Right lobe of liver (tissue), 6 donors: ENCODE data around the gene MYLK. TPM values are rescaled to one million over a fixed set of nuclear protein-coding genes. Genes with fewer than 3 reads are reported as not detected.

Source experiments
- ATAC-seq, 4 donors: fragments of 200-7000 bp; cut with Tn5 transposase; one replicate each; pipeline ENCODE4 v1.9.1; 2020; ENCODE audit warnings: mild to moderate bottlenecking in 4 of 4, moderate library complexity in 4 of 4
- DNase-seq, 3 donors: peaks; one replicate each; pipeline ENCODE4 v3.0.0-alpha.2; 2020
- H3K27ac ChIP-seq, 3 donors: fragments of 200-600 bp; one replicate each; pipeline ENCODE4 v1.8.0; 2022
- H3K27me3 ChIP-seq, 2 donors: fragments of 200-600 bp; one replicate each; pipeline ENCODE4 v1.8.0; 2022
- H3K36me3 ChIP-seq, 4 donors: fragments of 200-600 bp; sonication (generic) in 1 of 4; one replicate each; pipeline versions ENCODE4 v1.5.1 to v1.8.0; 2017 to 2022; ENCODE audit warnings: control low read depth in 1 of 4
- H3K4me1 ChIP-seq, 4 donors: fragments of 200-600 bp; sonication (generic) in 1 of 4; one replicate each; pipeline versions ENCODE4 v1.5.1 to v1.8.0; 2017 to 2022; ENCODE audit warnings: control low read depth in 1 of 4
- H3K4me3 ChIP-seq, 3 donors: fragments of 200-600 bp; one replicate each; pipeline ENCODE4 v1.8.0; 2022
- H3K9me3 ChIP-seq, 4 donors: fragments of 200-600 bp; sonication (generic) in 1 of 4; one replicate each; pipeline versions ENCODE4 v1.5.1 to v1.8.0; 2017 to 2022; ENCODE audit warnings: control low read depth in 1 of 4
- CTCF ChIP-seq, 4 donors: fragments of 200-600 bp in 3 of 4; fragments of 450-650 bp in 1 of 4; IDR thresholded peaks; one replicate each; pipeline versions ENCODE4 v1.5.1 to v1.8.0; 2016 to 2022; ENCODE audit warnings: antibody characterized with exemption in 4 of 4, mild to moderate bottlenecking in 2 of 4
- POLR2A ChIP-seq: fragments of 450-650 bp; IDR thresholded peaks from one replicate; pipeline ENCODE4 v1.6.1; 2017; ENCODE audit warnings: antibody characterized with exemption, mild to moderate bottlenecking
- WGBS: methylation state at CpG from one replicate; pipeline ENCODE4 v1.1.6; 2018; ENCODE audit warnings: low coverage, low lambda C conversion rate; ENCODE audit not compliant: insufficient coverage; ENCODE audit errors: missing lambda C conversion rate; 5-methylcytosine and 5-hydroxymethylcytosine counted together
- intact Hi-C, 2 donors: fragments of 100-400 bp; cut with DNase I; formaldehyde crosslinking; loops; one replicate each; pipeline versions ENCODE4 v1.11.2 to v1.14.1; 2022
- total RNA-seq, 6 experiments: library from RNA; depleted of rRNA in 2 of 6; stranded (reverse); fragments of >200 nt in 2 of 6; fragmentation: NEBNext Ultra II Directional in 3 of 6; extraction: Animal tissue kit (Norgen Biotek cat#: 25700) in 3 of 6; gene quantifications; one replicate each; pipeline versions ENCODE4 v1.1.0 to v1.2.4, GENCODE V29; 2016 to 2023
- donor health status: DM: no; HTN: yes; CAD: no.
- donor health status: DM: no; HTN: no; CAD: no.
- donor health status: DM: no; HTN: no; CAD: no.
- donor health status: DM: no; HTN: yes; CAD: no.
- donor health status: DM: no; HTN: yes; CAD: no.

Gene MYLK
- total RNA-seq, 6 experiments from 2014 or later: 61.1 to 146 (median 97.8) TPM

- ATAC-seq (no peak), DNase-seq (no peak)
- no peaks in the 10 kb centered on the region for H3K27me3 ChIP-seq
- 100% methylated on average over 3 of the region's 4 CpGs for WGBS
- no peak overlapping the region for H3K27ac ChIP-seq
- H3K4me3 ChIP-seq: no peak overlapping the region
- no peaks in the 10 kb centered on the region for H3K9me3 ChIP-seq
- TF ChIP-seq CTCF (IDR thresholded peaks at IDR 0.05) (no peak), POLR2A (no peak)
- H3K36me3 ChIP-seq: peaks cover 0 to 56% (median 14%) of the 10 kb centered on the region in 4 donors
- H3K4me1 ChIP-seq: no peaks in the 10 kb centered on the region
- intact Hi-C loops: no loop called here
Observed at GRCh38 chr3:123684209-123684608, 199.9 kb downstream of the MYLK start.

- WGBS: 79% methylated on average over 3 of the region's 10 CpGs
- Histone ChIP-seq H3K27me3 (no peaks in the 10 kb centered on the region), H3K4me3 (no peak overlapping the region), H3K9me3 (no peaks in the 10 kb centered on the region), H3K4me1 (no peaks in the 10 kb centered on the region), H3K36me3 (peaks cover 0 to 57% (median 14%) of the 10 kb centered on the region in 4 donors), H3K27ac (no peak overlapping the region)
- intact Hi-C loops: no loop called here
- no peak for TF ChIP-seq CTCF (IDR thresholded peaks at IDR 0.05)
- no peak for TF ChIP-seq POLR2A
- ATAC-seq: no peak
- no peak for DNase-seq
Observed at GRCh38 chr3:123683505-123684154, 200.5 kb downstream of the MYLK start.

GRCh38 chr3:123682781-123683504, 201.2 kb downstream of the MYLK start:
- Histone ChIP-seq H3K9me3 (no peaks in the 10 kb centered on the region), H3K36me3 (peaks cover 0 to 59% (median 17%) of the 10 kb centered on the region in 4 donors), H3K27ac (no peak overlapping the region), H3K4me1 (no peaks in the 10 kb centered on the region), H3K27me3 (no peaks in the 10 kb centered on the region), H3K4me3 (no peak overlapping the region)
- ATAC-seq (no peak), DNase-seq (no peak)
- intact Hi-C loops: no loop called here
- 86% methylated on average over 1 of the region's 10 CpGs for WGBS
- no peak for TF ChIP-seq CTCF (IDR thresholded peaks at IDR 0.05)
- TF ChIP-seq POLR2A: no peak

- intact Hi-C loops: no loop called here
- Histone ChIP-seq H3K4me1 (no peaks in the 10 kb centered on the region), H3K36me3 (peaks cover 0 to 62% (median 18%) of the 10 kb centered on the region in 4 donors), H3K4me3 (no peak overlapping the region), H3K27ac (no peak overlapping the region), H3K27me3 (no peaks in the 10 kb centered on the region), H3K9me3 (no peaks in the 10 kb centered on the region)
- no peak for DNase-seq
- 100% methylated on average over 2 of the region's 6 CpGs for WGBS
- TF ChIP-seq POLR2A (no peak), CTCF (IDR thresholded peaks at IDR 0.05) (no peak)
- ATAC-seq: no peak
Observed at GRCh38 chr3:123682302-123682701, 201.8 kb downstream of the MYLK start.
